HG02973 (cell line): ENCODE results near the gene ING1.
"Not testable (repeated sequence)": the region's sequence is repeated elsewhere in the genome, so short reads cannot be mapped to it uniquely, and the experiment has no call there.

Experiments used
- ATAC-seq: cut with Tn5 transposase; IDR thresholded peaks from one replicate; pipeline ENCODE4 v1.9.1; 2021; ENCODE audit warnings: moderate library complexity; ENCODE audit not compliant: unreplicated experiment

The ING1 gene

GRCh38 chr13:110714797-110715394 lies 1.4 kb downstream of the ING1 start:
- ATAC-seq: no peak

GRCh38 chr13:110715395-110716246 lies 2.1 kb downstream of the ING1 start:
- peak; percentile 48 for ATAC-seq

DNA sequence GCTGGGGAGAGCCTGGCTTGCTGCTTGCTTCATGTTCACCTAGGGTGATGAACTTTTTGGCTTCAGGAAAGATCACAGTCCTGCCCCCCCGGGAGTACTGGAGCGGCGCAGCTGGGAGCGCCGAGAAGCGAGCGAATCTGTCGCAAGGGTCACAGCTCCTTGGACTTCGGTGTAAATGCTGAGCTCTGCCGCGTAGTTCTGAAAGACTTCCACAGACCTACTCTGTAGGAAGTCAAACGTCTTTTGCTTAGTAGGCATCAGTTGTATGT lies 2.7 kb downstream of the ING1 start:
- ATAC-seq: no peak

DNA sequence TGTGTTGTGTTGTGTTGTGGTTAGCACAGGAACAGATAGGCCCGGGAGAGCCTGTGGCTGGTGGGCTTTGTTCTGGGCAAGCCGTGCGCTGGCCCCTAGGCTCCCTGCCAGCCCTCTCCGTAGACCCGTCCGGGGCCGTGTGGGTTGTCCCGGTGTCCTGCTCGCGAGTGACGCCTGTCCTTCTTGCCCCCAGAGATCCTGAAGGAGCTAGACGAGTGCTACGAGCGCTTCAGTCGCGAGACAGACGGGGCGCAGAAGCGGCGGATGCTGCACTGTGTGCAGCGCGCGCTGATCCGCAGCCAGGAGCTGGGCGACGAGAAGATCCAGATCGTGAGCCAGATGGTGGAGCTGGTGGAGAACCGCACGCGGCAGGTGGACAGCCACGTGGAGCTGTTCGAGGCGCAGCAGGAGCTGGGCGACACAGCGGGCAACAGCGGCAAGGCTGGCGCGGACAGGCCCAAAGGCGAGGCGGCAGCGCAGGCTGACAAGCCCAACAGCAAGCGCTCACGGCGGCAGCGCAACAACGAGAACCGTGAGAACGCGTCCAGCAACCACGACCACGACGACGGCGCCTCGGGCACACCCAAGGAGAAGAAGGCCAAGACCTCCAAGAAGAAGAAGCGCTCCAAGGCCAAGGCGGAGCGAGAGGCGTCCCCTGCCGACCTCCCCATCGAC lies 5.7 kb downstream of the ING1 start:
- no peak for ATAC-seq

DNA sequence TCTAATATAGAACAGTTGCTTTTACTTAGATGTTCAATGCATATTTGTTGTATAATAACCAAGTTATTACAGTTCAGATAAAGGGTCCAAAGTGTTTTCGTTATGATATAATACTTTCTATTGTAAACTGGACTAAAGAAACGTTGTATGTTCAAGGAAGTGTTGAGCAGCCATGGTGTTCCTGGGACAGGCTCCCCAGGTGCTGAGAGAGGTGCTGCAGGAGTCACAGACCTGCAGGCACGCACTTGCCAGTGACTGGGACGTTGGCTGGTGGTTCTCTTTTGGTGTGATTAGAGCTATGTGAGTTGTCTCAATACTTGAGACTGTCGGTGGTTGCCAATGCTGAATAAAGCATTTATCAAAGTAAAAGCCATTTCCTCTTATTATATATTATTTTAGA lies 9.5 kb downstream of the ING1 start:
- ATAC-seq: no peak

DNA sequence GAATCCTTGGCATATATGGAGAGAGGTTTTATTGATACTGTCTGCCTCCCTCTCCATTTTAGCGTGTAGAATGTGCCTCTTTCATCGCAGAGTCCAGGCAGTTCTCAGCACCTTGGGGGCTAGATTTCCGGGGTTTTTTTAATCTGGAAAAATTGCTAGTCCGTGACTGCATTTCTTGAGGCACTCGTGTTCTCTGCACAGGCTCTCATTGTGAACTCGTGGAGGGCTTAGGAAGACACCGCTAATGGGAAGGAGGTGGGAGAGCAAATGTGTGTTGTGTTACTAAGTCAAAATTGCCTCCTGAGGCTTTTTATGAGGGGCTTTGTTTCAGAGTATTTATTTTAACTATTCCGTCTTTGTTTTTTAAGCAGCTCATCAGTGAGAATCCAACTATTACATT lies 10.1 kb downstream of the ING1 start:
- no peak for ATAC-seq

GRCh38 chr13:110726153-110726552 lies 12.7 kb downstream of the ING1 start:
- not testable (repeated sequence) for ATAC-seq

DNA sequence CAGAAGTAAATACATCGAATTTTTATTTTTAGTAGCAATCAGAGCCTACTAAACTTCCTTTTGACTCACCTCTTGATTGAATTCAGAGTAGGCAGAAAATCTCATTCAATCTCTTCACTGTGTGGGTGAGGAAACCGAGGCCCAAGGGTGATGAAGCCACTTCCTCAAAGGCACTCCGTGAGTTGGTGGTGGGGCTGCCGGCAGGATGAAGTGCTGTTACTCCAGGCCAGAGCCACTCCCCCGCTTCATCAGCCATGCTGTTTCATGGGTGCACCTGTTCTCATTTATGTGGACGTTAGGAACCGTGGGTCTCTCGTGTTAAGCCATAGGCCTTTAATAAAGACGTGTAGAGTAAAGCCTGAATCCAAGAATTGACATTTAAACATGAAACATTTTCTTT lies 13.2 kb downstream of the ING1 start:
- ATAC-seq: peak; percentile 57

DNA sequence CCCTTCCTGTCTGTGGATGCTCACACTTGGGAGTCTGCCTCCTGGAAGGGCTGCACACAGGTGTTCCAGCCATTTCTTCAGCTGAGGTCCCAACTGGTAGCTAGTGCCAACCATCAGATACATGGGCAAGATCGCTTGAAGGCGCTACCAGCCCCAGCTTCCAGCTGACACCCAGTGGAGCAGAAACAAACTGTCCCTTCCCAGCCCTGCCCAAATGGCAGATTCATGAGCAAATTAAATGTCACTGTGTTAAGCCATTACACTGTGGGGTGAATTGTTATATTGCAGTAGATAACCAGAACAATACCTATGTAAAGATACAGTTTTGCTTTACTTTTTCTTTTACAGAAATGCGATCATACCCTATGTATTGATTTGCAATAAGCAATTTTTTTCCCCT lies 17.6 kb downstream of the ING1 start:
- no peak for ATAC-seq

DNA sequence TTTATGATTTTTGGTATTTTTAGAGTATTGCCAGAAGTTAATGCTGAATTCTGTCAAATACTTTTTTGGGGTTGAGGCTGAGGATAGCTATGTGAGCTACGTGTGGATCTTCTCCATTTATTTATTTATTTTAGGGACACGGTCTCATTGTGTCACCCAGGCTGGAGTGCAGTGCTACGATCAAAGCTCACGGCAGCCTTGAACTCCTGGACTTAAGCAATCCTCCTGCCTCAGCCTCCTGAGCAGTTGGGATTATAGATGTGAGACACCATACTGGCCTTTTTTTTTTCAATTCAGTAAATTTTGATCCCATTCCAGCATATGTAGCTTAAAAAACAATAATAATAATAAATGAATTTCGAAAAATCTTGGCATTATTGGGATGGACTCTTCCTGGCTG lies 21.1 kb downstream of the ING1 start:
- ATAC-seq: no peak

GRCh38 chr13:110737555-110737954 lies 24.1 kb downstream of the ING1 start:
- ATAC-seq: no peak

DNA sequence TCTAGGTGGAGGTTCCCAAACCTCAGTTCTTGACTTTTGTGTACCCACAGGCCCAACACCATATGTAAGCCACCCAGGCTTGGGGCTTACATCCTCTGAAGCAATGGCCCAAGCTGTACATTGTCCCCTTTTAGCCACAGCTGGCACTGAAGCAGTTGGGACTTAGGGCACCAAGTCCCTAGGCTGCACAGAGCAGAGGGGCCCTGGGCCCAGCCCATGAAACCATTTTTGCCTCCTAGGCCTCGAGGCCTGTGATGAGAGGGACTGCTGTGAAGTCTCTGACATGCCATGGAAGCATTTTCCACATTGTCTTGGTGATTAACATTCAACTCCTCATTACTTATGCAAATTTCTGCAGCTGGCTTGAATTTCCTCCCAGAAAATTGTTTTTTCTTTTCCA lies 30.2 kb downstream of the ING1 start:
- no peak for ATAC-seq

DNA sequence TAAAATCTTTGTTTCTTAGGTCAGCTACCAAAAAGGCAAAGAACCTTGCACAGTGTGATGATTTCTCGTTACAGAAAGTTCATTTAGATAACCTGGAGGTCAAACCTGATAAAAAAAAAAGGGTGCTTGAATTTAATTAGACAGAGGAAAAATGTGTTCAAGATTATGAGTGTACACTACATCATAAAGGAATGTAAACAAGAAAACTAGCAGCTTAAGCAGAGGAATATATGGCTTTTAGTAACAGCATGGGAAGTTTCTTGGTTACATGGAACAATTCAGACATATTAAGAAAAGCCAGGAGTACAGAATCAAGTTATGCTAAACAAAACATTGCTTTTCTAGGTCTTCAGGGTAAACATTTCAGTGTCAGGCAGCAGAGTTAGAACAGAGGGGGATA lies 32.9 kb downstream of the ING1 start:
- no peak for ATAC-seq

GRCh38 chr13:110748271-110748670 lies 34.8 kb downstream of the ING1 start:
- no peak for ATAC-seq

DNA sequence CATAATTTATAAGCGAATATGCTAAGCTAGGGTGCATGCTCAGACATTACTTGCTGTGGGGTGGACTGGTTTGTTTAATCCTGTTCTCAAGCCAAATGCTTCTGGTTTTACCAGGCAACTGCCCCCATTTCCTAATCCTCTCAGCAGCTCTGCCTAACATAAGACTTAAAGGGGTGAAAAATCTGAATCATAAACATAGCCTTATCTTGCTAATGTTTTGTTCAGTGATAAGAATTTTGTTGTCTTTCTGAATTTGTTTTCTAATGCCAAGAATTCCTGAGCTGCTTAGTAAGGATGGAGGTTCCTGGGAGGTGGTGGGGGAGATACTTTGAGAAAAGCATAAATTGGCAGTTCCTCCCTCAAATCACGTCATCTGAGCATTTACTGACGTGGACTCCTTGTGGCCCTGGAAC lies 42.7 kb downstream of the ING1 start:
- ATAC-seq: no peak

- ATAC-seq: no peak
Observed at GRCh38 chr13:110757296-110757695, 43.8 kb downstream of the ING1 start.

- ATAC-seq: no peak
Observed at GRCh38 chr13:110758195-110758805, 44.8 kb downstream of the ING1 start.

DNA sequence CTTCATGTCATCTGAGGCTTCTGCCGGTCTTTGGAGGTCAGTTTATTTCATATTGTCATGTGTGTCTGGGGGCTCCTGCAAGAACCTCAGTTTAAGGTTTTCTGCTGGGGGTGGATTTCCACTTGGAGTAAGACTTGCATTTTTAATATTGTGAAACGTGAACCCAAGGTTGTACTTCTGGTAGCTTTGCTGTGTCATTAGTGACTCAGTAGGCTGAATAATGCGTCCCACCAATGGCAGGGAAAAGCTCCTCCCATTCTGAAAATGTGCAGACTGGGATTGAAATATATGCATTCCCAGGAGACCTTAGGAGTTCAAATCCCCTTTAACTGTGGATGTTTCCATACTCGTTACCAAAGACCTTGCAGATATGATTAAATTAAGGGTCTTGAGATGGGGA lies 46.2 kb downstream of the ING1 start:
- ATAC-seq: no peak

GRCh38 chr13:110760611-110761010 lies 47.1 kb downstream of the ING1 start:
- no peak for ATAC-seq

- ATAC-seq: no peak
Observed at GRCh38 chr13:110766671-110767430, 53.4 kb downstream of the ING1 start.

GRCh38 chr13:110767476-110767875 lies 54.0 kb downstream of the ING1 start:
- ATAC-seq: no peak
